GM12891 (cell line): Measurements from ENCODE around the gene SLC6A13.

Experiments
- PAX5 ChIP-seq: IDR thresholded peaks from 2 replicates; pipeline ENCODE4 v1.6.1; 2011; ENCODE audit warnings: low read length, moderate library complexity, mild to moderate bottlenecking; ENCODE audit not compliant: insufficient read depth, severe bottlenecking
- POLR2A ChIP-seq: IDR thresholded peaks from 2 replicates; pipeline ENCODE4 v1.6.1; 2011; ENCODE audit warnings: low read depth, low read length, control low read depth
- POLR2AphosphoS5 ChIP-seq: IDR thresholded peaks from 2 replicates; pipeline ENCODE4 v1.6.1; 2011; ENCODE audit warnings: low read depth, low read length, control low read depth
- POU2F2 ChIP-seq: IDR thresholded peaks from 2 replicates; pipeline ENCODE4 v1.6.1; 2011; ENCODE audit warnings: low read depth, mild to moderate bottlenecking, control low read depth, low read length, moderate library complexity
- TAF1 ChIP-seq: IDR thresholded peaks from 2 replicates; pipeline ENCODE4 v1.6.1; 2011; ENCODE audit warnings: low read depth, low read length, control low read depth

DNA sequence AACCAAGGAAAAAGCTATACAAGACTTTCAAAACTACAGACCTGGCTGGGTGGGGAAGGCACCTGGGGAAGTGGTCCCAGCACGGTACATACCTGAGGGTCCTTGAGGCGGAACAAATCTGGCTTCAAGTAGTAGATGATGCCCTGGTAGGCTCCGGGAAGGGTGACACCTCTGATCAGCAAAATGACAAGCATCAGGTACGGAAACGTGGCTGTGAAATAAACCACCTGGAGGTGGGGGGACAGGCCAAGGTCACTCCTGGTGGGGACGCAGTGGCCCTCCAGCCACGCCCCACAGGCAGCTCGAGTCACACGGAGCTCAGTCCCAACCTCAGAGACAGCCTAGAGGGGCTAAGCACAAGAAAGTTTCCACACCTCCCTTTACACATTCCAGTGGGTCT lies 63.9 kb downstream of the SLC6A13 start:
- no peak for TF ChIP-seq POLR2A
- no peak for TF ChIP-seq PAX5
- TF ChIP-seq POLR2AphosphoS5 = no peak
- no peak for TF ChIP-seq TAF1
- TF ChIP-seq POU2F2 = no peak
